T-helper 17 cell (primary cell): ENCODE data around the gene OAT. TPM values are rescaled to one million over a fixed set of nuclear protein-coding genes. Genes with fewer than 3 reads are reported as not detected.
"Not testable (repeated sequence)": the region's sequence is repeated elsewhere in the genome, so short reads cannot be mapped to it uniquely, and the experiment has no call there.

Experiments
- ATAC-seq: fragments of 150-1000 bp; cut with Tn5 transposase; 2 replicates; pipeline ENCODE4 v1.10.0; 2021; ENCODE audit warnings: mild to moderate bottlenecking, moderate library complexity
- DNase-seq, 3 donors: peaks; one replicate each; pipeline versions ENCODE4 v3.0.0 to v3.0.0-alpha.2; 2020 to 2021
- H3K9me3 ChIP-seq: one replicate; pipeline ENCODE4 v1.7.0; 2013; ENCODE audit warnings: low read length, mild to moderate bottlenecking; ENCODE audit not compliant: control insufficient read depth, poor library complexity, severe bottlenecking
- H3K27ac Mint-ChIP-seq: one replicate; pipeline ENCODE4 v1.8.0; 2022; ENCODE audit warnings: mild to moderate bottlenecking, moderate library complexity, mixed read lengths
- H3K27me3 Mint-ChIP-seq: one replicate; pipeline ENCODE4 v1.8.0; 2022; ENCODE audit warnings: mixed read lengths
- H3K36me3 Mint-ChIP-seq: one replicate; pipeline ENCODE4 v1.8.0; 2022; ENCODE audit warnings: low read depth, mixed read lengths
- H3K4me1 Mint-ChIP-seq: one replicate; pipeline ENCODE4 v1.8.0; 2022; ENCODE audit warnings: mild to moderate bottlenecking, mixed read lengths
- H3K4me3 Mint-ChIP-seq: one replicate; pipeline ENCODE4 v1.8.0; 2022; ENCODE audit warnings: mild to moderate bottlenecking, moderate library complexity, mixed read lengths
- total RNA-seq, 4 donors: library from RNA in 2 of 4; stranded (reverse) in 2 of 4; gene quantifications; one replicate each; pipeline ENCODE4 v1.2.3 and lab custom pipeline; 2022 to 2026

The OAT gene
- total RNA-seq, 2 donors from 2014 or later: 26.2 to 27.1 TPM

- peaks cover 85% of the 10 kb centered on the region for H3K27me3 Mint-ChIP-seq
- ATAC-seq: no peak
- H3K4me3 Mint-ChIP-seq: no peak overlapping the region
These were observed 35.4 kb upstream of the OAT start for GRCh38 chr10:124453960-124454610.

GRCh38 chr10:124451276-124451675 is 32.6 kb upstream of the OAT start:
- DNase-seq (no peak), ATAC-seq (no peak)
- peaks cover 85% of the 10 kb centered on the region for H3K27me3 Mint-ChIP-seq
- H3K36me3 Mint-ChIP-seq: peaks cover 9% of the 10 kb centered on the region
- H3K27ac Mint-ChIP-seq: no peak overlapping the region
- peaks cover 18% of the 10 kb centered on the region for H3K4me1 Mint-ChIP-seq
- no peak overlapping the region for H3K4me3 Mint-ChIP-seq
- H3K9me3 ChIP-seq: no peaks in the 10 kb centered on the region

More at GRCh38 chr10:124453960-124454610, 35.4 kb upstream of the OAT start:
- peaks cover 11% of the 10 kb centered on the region for H3K4me1 Mint-ChIP-seq
- no peak overlapping the region for H3K27ac Mint-ChIP-seq
- no peaks in the 10 kb centered on the region for H3K9me3 ChIP-seq
- H3K36me3 Mint-ChIP-seq: peaks cover 4% of the 10 kb centered on the region
- DNase-seq: no peak

- no peaks in the 10 kb centered on the region for H3K9me3 ChIP-seq
- Mint-ChIP-seq H3K4me1 (peaks cover 18% of the 10 kb centered on the region), H3K4me3 (no peak overlapping the region), H3K27ac (no peak overlapping the region), H3K36me3 (peaks cover 6% of the 10 kb centered on the region), H3K27me3 (peaks cover 85% of the 10 kb centered on the region)
- ATAC-seq (no peak), DNase-seq (no peak)
These were observed 32.0 kb upstream of the OAT start for GRCh38 chr10:124450783-124451057.

- H3K9me3 ChIP-seq: no peaks in the 10 kb centered on the region
- H3K27me3 Mint-ChIP-seq: peaks cover 85% of the 10 kb centered on the region
- no peak within 1 kb of the TSS for H3K27ac Mint-ChIP-seq
- H3K4me3 Mint-ChIP-seq: peak within 1 kb of the TSS; percentile 60
- DNase-seq: no peak
- peaks cover 18% of the 10 kb centered on the region for H3K4me1 Mint-ChIP-seq
- peak; percentile 35 for ATAC-seq
- H3K36me3 Mint-ChIP-seq: peaks cover 6% of the 10 kb centered on the region
These were observed 31.5 kb upstream of the OAT start, which contains the start of gene NKX1-2 for GRCh38 chr10:124450012-124450782. Gene NKX1-2 (minus strand): TSS chr10:124450035. CDS start chr10:124449943, 92 bp downstream.

GRCh38 chr10:124449170-124450011 is 30.7 kb upstream of the OAT start:
- no peak for ATAC-seq
- peaks cover 84% of the 10 kb centered on the region for H3K27me3 Mint-ChIP-seq
- peak overlapping the region; percentile 12 for H3K4me3 Mint-ChIP-seq
- H3K27ac Mint-ChIP-seq: no peak overlapping the region
- DNase-seq: no peak
- H3K4me1 Mint-ChIP-seq: peaks cover 18% of the 10 kb centered on the region
- H3K36me3 Mint-ChIP-seq: peaks cover 5% of the 10 kb centered on the region
- no peaks in the 10 kb centered on the region for H3K9me3 ChIP-seq

- ATAC-seq: no peak
- Mint-ChIP-seq H3K27me3 (peaks cover 78% of the 10 kb centered on the region), H3K27ac (no peak overlapping the region), H3K36me3 (peaks cover 5% of the 10 kb centered on the region), H3K4me3 (peak overlapping the region; percentile 86), H3K4me1 (peaks cover 18% of the 10 kb centered on the region)
- DNase-seq: no peak
- no peaks in the 10 kb centered on the region for H3K9me3 ChIP-seq
These were observed 30.0 kb upstream of the OAT start for GRCh38 chr10:124448696-124449169.

- Mint-ChIP-seq H3K27ac (no peak overlapping the region), H3K27me3 (peaks cover 72% of the 10 kb centered on the region), H3K4me3 (peak overlapping the region; percentile 86), H3K4me1 (peaks cover 18% of the 10 kb centered on the region), H3K36me3 (peaks cover 5% of the 10 kb centered on the region)
- DNase-seq (no peak), ATAC-seq (no peak)
- H3K9me3 ChIP-seq: no peaks in the 10 kb centered on the region
These were observed 29.2 kb upstream of the OAT start for GRCh38 chr10:124447751-124448466.

- peak overlapping the region; percentile 54 for H3K4me3 Mint-ChIP-seq
These were observed 28.4 kb upstream of the OAT start for GRCh38 chr10:124446830-124447750.

GRCh38 chr10:124441694-124442093 is 23.0 kb upstream of the OAT start:
- ATAC-seq, H3K4me3 Mint-ChIP-seq, H3K36me3 Mint-ChIP-seq, H3K27ac Mint-ChIP-seq, H3K9me3 ChIP-seq, H3K4me1 Mint-ChIP-seq, DNase-seq: not testable (repeated sequence)
- peaks cover 42% of the 10 kb centered on the region for H3K27me3 Mint-ChIP-seq

More at GRCh38 chr10:124446830-124447750, 28.4 kb upstream of the OAT start:
- Mint-ChIP-seq H3K4me1 (peaks cover 20% of the 10 kb centered on the region), H3K27ac (no peak overlapping the region), H3K36me3 (peaks cover 5% of the 10 kb centered on the region), H3K27me3 (peaks cover 69% of the 10 kb centered on the region)
- no peak for DNase-seq
- no peak for ATAC-seq
- no peaks in the 10 kb centered on the region for H3K9me3 ChIP-seq

GRCh38 chr10:124436191-124436638 is 17.5 kb upstream of the OAT start:
- Mint-ChIP-seq H3K36me3 (no peaks in the 10 kb centered on the region), H3K4me1 (no peaks in the 10 kb centered on the region), H3K27me3 (peaks cover 6% of the 10 kb centered on the region), H3K4me3 (no peak overlapping the region), H3K27ac (no peak overlapping the region)
- no peaks in the 10 kb centered on the region for H3K9me3 ChIP-seq
- DNase-seq: no peak
- no peak for ATAC-seq

GRCh38 chr10:124435683-124436082 is 17.0 kb upstream of the OAT start:
- H3K36me3 Mint-ChIP-seq, ATAC-seq, H3K9me3 ChIP-seq, H3K27ac Mint-ChIP-seq, H3K4me1 Mint-ChIP-seq, H3K4me3 Mint-ChIP-seq, DNase-seq, H3K27me3 Mint-ChIP-seq: not testable (repeated sequence)

GRCh38 chr10:124433461-124433860 is 14.7 kb upstream of the OAT start:
- Mint-ChIP-seq H3K4me1 (no peaks in the 10 kb centered on the region), H3K27ac (no peak overlapping the region), H3K36me3 (no peaks in the 10 kb centered on the region), H3K4me3 (no peak overlapping the region), H3K27me3 (peaks cover 17% of the 10 kb centered on the region)
- H3K9me3 ChIP-seq: no peaks in the 10 kb centered on the region
- DNase-seq (no peak), ATAC-seq (no peak)
